PC-9 (cell line): ENCODE results near the gene SLC24A1. TPM values are rescaled to one million over a fixed set of nuclear protein-coding genes. Genes with fewer than 3 reads are reported as not detected.

Experiments used
- BruUV-seq: library from RNA; stranded (reverse); fragments of 400-500 nt; replicated peaks from 2 replicates; lab custom pipeline; 2021; lab: Mats Ljungman, UMichigan
- CTCF ChIA-PET: fragments of 300-600 bp; sonication (Branson Sonifier 250); formaldehyde crosslinking; loops from one replicate; lab custom pipeline; 2022; ENCODE audit warnings: antibody characterized with exemption; lab: Charles Lee
- POLR2A ChIA-PET: fragments of 300-600 bp; sonication (Branson Sonifier 250); formaldehyde crosslinking; loops from one replicate; lab custom pipeline; 2022; ENCODE audit warnings: antibody characterized with exemption; ENCODE audit not compliant: unreplicated experiment; lab: Charles Lee
- DNase-seq, 2 experiments: peaks; one replicate each; pipeline versions ENCODE4 v3.0.0 to v3.0.0-alpha.2; 2015 to 2022; ENCODE audit warnings: mixed read lengths in 1 of 2
- H2AFZ ChIP-seq: fragments of 200-600 bp; sonication (generic); 2 replicates; pipeline ENCODE4 v1.8.1; 2017; ENCODE audit warnings: antibody characterized with exemption
- H3F3A ChIP-seq: fragments of 200-600 bp; sonication (generic); 2 replicates; pipeline ENCODE4 v1.8.1; 2017; ENCODE audit warnings: antibody characterized with exemption, mild to moderate bottlenecking, low read depth; ENCODE audit not compliant: insufficient read depth
- H3K27ac ChIP-seq: fragments of 200-600 bp; sonication (generic); 2 replicates; pipeline ENCODE4 v1.6.1; 2016; ENCODE audit warnings: mixed run types
- H3K27me3 ChIP-seq: fragments of 200-600 bp; sonication (generic); 2 replicates; pipeline ENCODE4 v1.6.1; 2016; ENCODE audit warnings: low read depth, mixed run types; ENCODE audit not compliant: insufficient read depth
- H3K36me3 ChIP-seq: fragments of 200-600 bp; sonication (generic); 2 replicates; pipeline ENCODE4 v1.6.1; 2016; ENCODE audit warnings: low read depth, mixed run types
- H3K4me1 ChIP-seq: fragments of 200-600 bp; sonication (generic); replicated peaks from 2 replicates; pipeline ENCODE4 v1.6.1; 2016; ENCODE audit warnings: mixed run types; ENCODE audit not compliant: insufficient read depth
- H3K4me2 ChIP-seq: fragments of 200-600 bp; sonication (generic); 2 replicates; pipeline ENCODE4 v1.6.1; 2017; ENCODE audit warnings: mixed run types
- H3K4me3 ChIP-seq: fragments of 200-600 bp; sonication (generic); 2 replicates; pipeline ENCODE4 v1.6.1; 2016; ENCODE audit warnings: mixed run types
- H3K79me2 ChIP-seq: fragments of 200-600 bp; sonication (generic); 2 replicates; pipeline ENCODE4 v1.6.1; 2017; ENCODE audit warnings: low read depth, mixed run types
- H3K9me2 ChIP-seq: fragments of 200-600 bp; sonication (generic); 2 replicates; pipeline ENCODE4 v1.8.1; 2017; ENCODE audit warnings: mild to moderate bottlenecking; ENCODE audit not compliant: insufficient read depth
- H3K9me3 ChIP-seq: fragments of 200-600 bp; sonication (generic); 2 replicates; pipeline ENCODE4 v1.8.1; 2016; ENCODE audit warnings: low read depth; ENCODE audit not compliant: insufficient read depth
- H4K20me1 ChIP-seq: fragments of 200-600 bp; sonication (generic); 2 replicates; pipeline ENCODE4 v1.8.1; 2017; ENCODE audit not compliant: insufficient read depth
- EZH2 ChIP-seq: fragments of 200-600 bp; sonication (generic); IDR thresholded peaks from 2 replicates; pipeline ENCODE4 v1.8.0; 2017; ENCODE audit warnings: antibody characterized with exemption, low read depth
- intact Hi-C: fragments of 100-400 bp; cut with micrococcal nuclease; formaldehyde crosslinking; loops from one replicate; pipeline ENCODE4 v1.10.0; 2022; ENCODE audit not compliant: unreplicated experiment
- total RNA-seq: library from RNA; stranded (reverse); gene quantifications from 2 replicates; pipeline ENCODE4 v1.2.3, GENCODE V29; 2021
- TF ChIP-seq, protein P1 (sequence below): fragments of 200-600 bp; sonication (generic); conservative IDR thresholded peaks from 2 replicates; pipeline ENCODE4 v1.6.1; 2017; ENCODE audit warnings: mixed run types, antibody characterized with exemption, mild to moderate bottlenecking, moderate library complexity

The SLC24A1 gene
- total RNA-seq, 1 experiment from 2014 or later, result 22.5 TPM

DNA sequence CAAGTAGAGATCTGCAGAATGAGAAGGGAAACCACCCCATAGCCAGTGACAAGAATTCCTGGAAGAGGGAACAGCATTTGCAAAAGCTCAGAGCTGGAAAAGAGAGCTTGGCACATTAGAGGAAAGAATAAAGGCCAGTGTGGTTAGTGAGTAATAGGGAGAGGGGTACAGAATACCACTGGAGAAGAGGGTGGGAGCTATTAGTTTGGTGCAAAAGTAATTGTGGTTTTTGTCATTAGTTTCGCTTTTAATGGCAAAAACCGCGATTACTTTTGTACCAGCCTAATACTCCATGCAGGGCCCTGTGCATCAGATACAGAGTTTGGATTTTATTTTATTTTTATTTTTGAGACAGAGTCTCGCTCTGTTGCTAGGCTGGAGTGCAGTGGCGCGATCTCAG lies 9.8 kb downstream of the SLC24A1 start:
- intact Hi-C loops, result loop anchor here (10.0 kb wide), 1 partner anchor 333 kb away; no protein-coding TSS in a partner anchor

DNA sequence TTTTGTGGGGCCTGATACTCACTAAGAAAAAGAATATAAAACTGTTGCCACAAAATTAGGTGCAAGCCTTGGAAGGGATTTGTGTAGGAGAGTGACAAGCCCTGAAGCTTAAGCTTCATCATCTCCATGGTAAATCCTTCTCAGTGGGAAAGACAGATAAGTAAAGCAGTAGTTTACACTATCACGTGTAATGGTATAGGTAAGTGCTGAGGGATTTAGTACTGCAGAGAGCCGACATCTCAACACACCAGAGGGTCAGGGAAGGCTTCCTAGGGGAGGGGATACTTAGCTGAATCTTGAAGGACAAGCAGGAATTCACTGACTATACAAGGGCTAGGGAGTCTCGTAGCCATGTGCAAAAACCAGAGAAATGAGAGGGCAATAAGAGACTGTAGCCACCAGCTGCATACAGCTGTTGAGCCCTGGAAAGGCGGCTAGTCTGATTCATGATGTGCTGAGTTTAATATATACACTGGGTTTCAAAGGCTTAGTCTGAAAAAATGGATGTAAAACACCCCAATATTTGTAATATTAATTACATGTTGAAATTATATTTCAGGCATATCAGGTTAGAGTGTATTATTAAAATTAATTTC lies 11.1 kb downstream of the SLC24A1 start:
- no peaks in the 10 kb centered on the region for H3K79me2 ChIP-seq
- no peak for DNase-seq
- H2AFZ ChIP-seq, result no peak overlapping the region
- POLR2A ChIA-PET, result no interaction called here
- BruUV-seq, result no TSS peak
- TF ChIP-seq, protein P1, sequence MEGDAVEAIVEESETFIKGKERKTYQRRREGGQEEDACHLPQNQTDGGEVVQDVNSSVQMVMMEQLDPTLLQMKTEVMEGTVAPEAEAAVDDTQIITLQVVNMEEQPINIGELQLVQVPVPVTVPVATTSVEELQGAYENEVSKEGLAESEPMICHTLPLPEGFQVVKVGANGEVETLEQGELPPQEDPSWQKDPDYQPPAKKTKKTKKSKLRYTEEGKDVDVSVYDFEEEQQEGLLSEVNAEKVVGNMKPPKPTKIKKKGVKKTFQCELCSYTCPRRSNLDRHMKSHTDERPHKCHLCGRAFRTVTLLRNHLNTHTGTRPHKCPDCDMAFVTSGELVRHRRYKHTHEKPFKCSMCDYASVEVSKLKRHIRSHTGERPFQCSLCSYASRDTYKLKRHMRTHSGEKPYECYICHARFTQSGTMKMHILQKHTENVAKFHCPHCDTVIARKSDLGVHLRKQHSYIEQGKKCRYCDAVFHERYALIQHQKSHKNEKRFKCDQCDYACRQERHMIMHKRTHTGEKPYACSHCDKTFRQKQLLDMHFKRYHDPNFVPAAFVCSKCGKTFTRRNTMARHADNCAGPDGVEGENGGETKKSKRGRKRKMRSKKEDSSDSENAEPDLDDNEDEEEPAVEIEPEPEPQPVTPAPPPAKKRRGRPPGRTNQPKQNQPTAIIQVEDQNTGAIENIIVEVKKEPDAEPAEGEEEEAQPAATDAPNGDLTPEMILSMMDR, result no peak
- no peak for TF ChIP-seq EZH2
- CTCF ChIA-PET, result no interaction called here
- no peaks in the 10 kb centered on the region for H3K9me3 ChIP-seq
- H3K27ac ChIP-seq, result no peak overlapping the region
- no peaks in the 10 kb centered on the region for H3F3A ChIP-seq
- 0 out of 2 replicates have a peak, but pooled peaks cover 6% of the 10 kb centered on the region for H3K4me1 ChIP-seq
- no peak overlapping the region for H3K4me3 ChIP-seq
- H4K20me1 ChIP-seq, result no peaks in the 10 kb centered on the region
- H3K36me3 ChIP-seq, result no peaks in the 10 kb centered on the region
- intact Hi-C loops, result loop anchor here (10.0 kb wide), 1 partner anchor 332 kb away; no protein-coding TSS in a partner anchor
- H3K4me2 ChIP-seq, result no peak overlapping the region
- H3K27me3 ChIP-seq, result no peaks in the 10 kb centered on the region
- no peaks in the 10 kb centered on the region for H3K9me2 ChIP-seq

More for the DNA sequence above, 9.8 kb downstream of the SLC24A1 start:
- Histone ChIP-seq H3K4me3 (no peak overlapping the region), H3K36me3 (no peaks in the 10 kb centered on the region), H3K4me1 (0 out of 2 replicates have a peak, but pooled peaks cover 6% of the 10 kb centered on the region), H3K9me2 (no peaks in the 10 kb centered on the region), H3K27ac (no peak overlapping the region), H3F3A (no peaks in the 10 kb centered on the region), H3K79me2 (no peaks in the 10 kb centered on the region), H3K27me3 (no peaks in the 10 kb centered on the region), H2AFZ (no peak overlapping the region), H3K4me2 (no peak overlapping the region), H3K9me3 (no peaks in the 10 kb centered on the region), H4K20me1 (no peaks in the 10 kb centered on the region)
- BruUV-seq, result no TSS peak
- no peak for DNase-seq
- ChIA-PET POLR2A (no interaction called here), CTCF (no interaction called here)
- TF ChIP-seq, protein P1, result no peak
- no peak for TF ChIP-seq EZH2

DNA sequence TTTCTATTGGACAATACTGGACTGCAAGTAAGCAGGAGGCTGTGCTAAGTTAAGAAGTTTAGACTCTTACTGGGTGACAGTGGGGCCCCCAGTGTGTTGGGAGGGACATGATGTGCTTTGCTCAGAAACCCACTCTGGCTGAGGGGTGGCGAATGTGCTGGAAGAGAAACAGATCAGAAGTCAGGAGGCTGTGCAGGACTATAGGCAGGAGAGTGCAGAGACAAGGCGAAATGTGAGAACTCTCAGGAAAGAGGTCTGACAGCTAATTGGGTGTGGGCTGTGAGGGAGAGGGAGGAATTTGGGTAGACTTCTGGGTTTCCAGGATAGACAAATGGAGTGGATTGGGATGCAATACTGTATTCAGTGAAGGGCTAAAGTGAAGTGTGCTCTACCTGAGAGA lies 12.0 kb downstream of the SLC24A1 start:
- DNase-seq, result no peak
- H3K9me2 ChIP-seq, result no peaks in the 10 kb centered on the region
- BruUV-seq, result no TSS peak
- H2AFZ ChIP-seq, result no peak overlapping the region
- H3K27me3 ChIP-seq, result no peaks in the 10 kb centered on the region
- POLR2A ChIA-PET, result interaction anchor here (0.6 kb wide), 1 partner anchor 265 kb away, joined by 3 read pairs; no protein-coding TSS in a partner anchor
- CTCF ChIA-PET, result no interaction called here
- H3K9me3 ChIP-seq, result no peaks in the 10 kb centered on the region
- no peaks in the 10 kb centered on the region for H3F3A ChIP-seq
- H3K4me1 ChIP-seq, result 0 out of 2 replicates have a peak, but pooled peaks cover 6% of the 10 kb centered on the region
- H3K79me2 ChIP-seq, result no peaks in the 10 kb centered on the region
- no peak overlapping the region for H3K27ac ChIP-seq
- intact Hi-C loops, result loop anchor here (10.0 kb wide), 1 partner anchor 331 kb away; no protein-coding TSS in a partner anchor
- H3K36me3 ChIP-seq, result no peaks in the 10 kb centered on the region
- no peaks in the 10 kb centered on the region for H4K20me1 ChIP-seq
- no peak for TF ChIP-seq EZH2
- TF ChIP-seq, protein P1, result no peak
- no peak overlapping the region for H3K4me2 ChIP-seq
- H3K4me3 ChIP-seq, result no peak overlapping the region
